Midbrain (tissue), 1 donor: Measurements from ENCODE around the gene B4GALNT1.
A peak's percentile ranks its signal among the peaks of the same experiment; 100 is the strongest.
"Not testable (repeated sequence)": the region's sequence is repeated elsewhere in the genome, so short reads cannot be mapped to it uniquely, and the experiment has no call there.

ENCODE experiments used
- DNase-seq: peaks from one replicate; lab custom pipeline; 2025; lab: John Stamatoyannopoulos, UW

The B4GALNT1 gene

GRCh38 chr12:57632958-57633840 is at the start of gene B4GALNT1:
TSS of gene B4GALNT1 (minus strand) at chr12:57633201. CDS start at chr12:57632132, 1,069 bp downstream.
- peak; percentile 39 for DNase-seq

GRCh38 chr12:57679697-57680096 is 46.7 kb upstream of the B4GALNT1 start:
- no peak for DNase-seq

- not testable (repeated sequence) for DNase-seq
These were observed 44.9 kb upstream of the B4GALNT1 start for GRCh38 chr12:57677947-57678346.

GRCh38 chr12:57674691-57675090 is 41.7 kb upstream of the B4GALNT1 start:
- DNase-seq, result no peak

GRCh38 chr12:57672801-57673200 is 39.8 kb upstream of the B4GALNT1 start:
- no peak for DNase-seq

- not testable (repeated sequence) for DNase-seq
These were observed 38.8 kb upstream of the B4GALNT1 start for GRCh38 chr12:57671811-57672210.

- not testable (repeated sequence) for DNase-seq
These were observed 36.7 kb upstream of the B4GALNT1 start for GRCh38 chr12:57669691-57670090.

- DNase-seq, result no peak
These were observed 33.9 kb upstream of the B4GALNT1 start for GRCh38 chr12:57666897-57667296.

GRCh38 chr12:57665066-57665820 is 32.2 kb upstream of the B4GALNT1 start:
- DNase-seq, result not testable (repeated sequence)

- DNase-seq, result no peak
These were observed 28.4 kb upstream of the B4GALNT1 start for GRCh38 chr12:57661376-57661775.

- DNase-seq, result no peak
These were observed 25.9 kb upstream of the B4GALNT1 start for GRCh38 chr12:57658890-57659289.

- peak; percentile 4 for DNase-seq
These were observed 24.7 kb upstream of the B4GALNT1 start for GRCh38 chr12:57657744-57658143.

- DNase-seq, result not testable (repeated sequence)
These were observed 23.4 kb upstream of the B4GALNT1 start for GRCh38 chr12:57656408-57656807.

- DNase-seq, result no peak
These were observed 22.7 kb upstream of the B4GALNT1 start for GRCh38 chr12:57655541-57656240.

- no peak for DNase-seq
These were observed 21.0 kb upstream of the B4GALNT1 start for GRCh38 chr12:57654042-57654441.

- not testable (repeated sequence) for DNase-seq
These were observed 13.7 kb upstream of the B4GALNT1 start for GRCh38 chr12:57646659-57647049.

- DNase-seq, result not testable (repeated sequence)
These were observed 13.1 kb upstream of the B4GALNT1 start for GRCh38 chr12:57645990-57646658.

- no peak for DNase-seq
These were observed 8.9 kb upstream of the B4GALNT1 start for GRCh38 chr12:57641699-57642442.

- DNase-seq, result no peak
These were observed 7.4 kb upstream of the B4GALNT1 start for GRCh38 chr12:57640175-57641042.

- no peak for DNase-seq
These were observed 5.1 kb upstream of the B4GALNT1 start for GRCh38 chr12:57638096-57638495.
